HUDEP-2 (cell line): Measurements from ENCODE around the gene GPR78.
A peak's percentile ranks its signal among the peaks of the same experiment; 100 is the strongest.

Experiments used
- DNase-seq, 76 experiments: peaks; one replicate each; lab custom pipeline; 2025; ENCODE audit not compliant: unreplicated experiment in 76 of 76; lab: John Stamatoyannopoulos, UW

The GPR78 gene

DNA sequence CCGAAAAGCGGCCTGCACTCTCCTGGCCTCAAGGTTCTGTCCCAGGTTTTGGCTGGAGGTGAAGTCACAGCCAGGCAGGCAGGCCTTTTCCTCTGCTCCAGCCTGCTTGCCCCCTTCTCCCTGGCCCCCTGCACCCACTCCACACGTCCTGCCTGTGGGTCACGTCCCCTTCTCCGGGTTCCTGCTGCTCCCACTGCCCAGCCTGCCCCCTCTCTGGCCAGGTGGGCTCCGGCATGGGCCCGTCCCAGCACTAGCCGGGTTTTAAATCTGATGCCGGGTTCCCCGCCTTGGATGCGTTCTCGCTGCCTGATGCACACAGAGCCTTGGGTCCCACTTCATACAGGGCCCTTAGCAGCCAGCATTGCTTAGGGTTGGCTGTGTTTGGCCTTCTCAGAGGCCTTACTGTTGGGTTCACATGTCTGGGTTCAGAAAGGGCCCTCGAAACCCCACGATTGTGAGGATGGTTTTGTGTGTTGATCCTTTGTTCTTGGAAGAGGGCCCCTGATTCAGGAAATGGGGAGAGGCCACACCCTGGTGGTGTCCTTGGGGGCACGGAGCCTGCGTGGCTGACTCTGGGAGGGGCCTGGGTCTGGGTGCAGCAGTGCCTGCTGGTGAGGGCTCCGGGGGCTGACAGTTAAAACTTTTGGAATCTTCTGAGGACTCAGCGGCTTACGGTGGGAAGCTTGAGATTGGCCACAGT lies 18.3 kb downstream of the GPR78 start:
- DNase-seq = no peak

DNA sequence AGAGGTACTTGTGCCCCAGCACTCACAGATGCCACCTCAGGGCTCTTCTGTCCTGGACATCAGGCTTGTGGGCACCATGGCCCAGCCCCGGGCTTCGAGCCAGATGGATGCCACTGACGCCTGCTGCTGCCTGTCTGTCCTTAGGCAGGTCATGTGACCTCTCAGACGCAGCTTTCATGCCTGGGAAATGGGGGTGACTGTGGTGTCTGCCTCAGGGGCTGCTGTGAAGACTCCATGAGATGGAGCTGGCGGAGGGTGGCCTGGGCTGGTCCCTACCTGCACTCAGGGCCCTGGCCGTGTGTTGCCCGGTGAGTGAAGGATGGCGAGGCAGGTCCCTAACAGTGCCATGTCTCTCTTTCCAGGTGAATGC lies 18.9 kb downstream of the GPR78 start:
- DNase-seq = no peak

DNA sequence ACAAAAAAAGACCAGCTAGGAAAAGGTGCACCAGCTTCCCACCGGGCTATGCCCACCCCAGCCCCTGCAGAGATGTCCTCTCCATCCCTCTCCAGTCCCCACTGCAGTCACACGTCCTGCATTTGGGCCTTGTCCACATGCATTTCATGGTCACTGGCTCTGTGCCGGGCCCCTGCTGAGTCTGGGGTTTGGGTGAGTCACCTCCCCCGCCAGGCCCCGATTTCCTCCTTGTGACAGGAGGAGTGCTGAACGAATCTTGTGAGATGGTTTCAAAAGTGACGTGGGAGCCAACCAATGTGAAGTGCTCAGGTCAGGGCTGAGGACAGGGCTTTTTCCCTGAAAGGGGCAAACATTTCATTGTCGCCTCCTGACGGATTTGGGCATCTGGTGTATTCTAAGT lies 19.5 kb downstream of the GPR78 start:
- DNase-seq = peak in 9 of 76 experiments; percentile 12 to 71 (median 41)

GRCh38 chr4:8600266-8600665 lies 20.1 kb downstream of the GPR78 start:
- DNase-seq = no peak

GRCh38 chr4:8600686-8601085 lies 20.5 kb downstream of the GPR78 start:
- no peak for DNase-seq

GRCh38 chr4:8601086-8601485 lies 20.9 kb downstream of the GPR78 start:
- no peak for DNase-seq

DNA sequence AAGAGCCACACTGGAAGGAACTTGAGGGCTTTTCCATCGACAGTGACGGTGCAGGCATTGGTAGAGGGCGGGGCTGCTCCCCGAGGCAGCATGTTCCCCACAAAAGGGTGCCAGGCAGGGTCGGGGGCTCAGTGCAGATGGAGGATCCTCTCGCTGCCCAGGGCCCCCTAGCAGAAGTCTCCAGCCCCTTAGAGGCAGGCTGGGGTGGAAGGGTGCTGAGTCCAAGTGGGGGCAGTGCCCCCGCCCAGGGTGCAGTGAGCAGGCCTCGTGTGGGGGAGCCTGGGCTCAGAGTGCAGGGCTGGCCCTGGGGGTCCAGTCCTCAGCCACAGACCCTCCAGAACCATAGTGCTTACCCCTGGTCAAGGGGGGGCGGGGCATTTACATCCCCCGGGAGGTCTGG lies 21.4 kb downstream of the GPR78 start:
- DNase-seq = no peak

DNA sequence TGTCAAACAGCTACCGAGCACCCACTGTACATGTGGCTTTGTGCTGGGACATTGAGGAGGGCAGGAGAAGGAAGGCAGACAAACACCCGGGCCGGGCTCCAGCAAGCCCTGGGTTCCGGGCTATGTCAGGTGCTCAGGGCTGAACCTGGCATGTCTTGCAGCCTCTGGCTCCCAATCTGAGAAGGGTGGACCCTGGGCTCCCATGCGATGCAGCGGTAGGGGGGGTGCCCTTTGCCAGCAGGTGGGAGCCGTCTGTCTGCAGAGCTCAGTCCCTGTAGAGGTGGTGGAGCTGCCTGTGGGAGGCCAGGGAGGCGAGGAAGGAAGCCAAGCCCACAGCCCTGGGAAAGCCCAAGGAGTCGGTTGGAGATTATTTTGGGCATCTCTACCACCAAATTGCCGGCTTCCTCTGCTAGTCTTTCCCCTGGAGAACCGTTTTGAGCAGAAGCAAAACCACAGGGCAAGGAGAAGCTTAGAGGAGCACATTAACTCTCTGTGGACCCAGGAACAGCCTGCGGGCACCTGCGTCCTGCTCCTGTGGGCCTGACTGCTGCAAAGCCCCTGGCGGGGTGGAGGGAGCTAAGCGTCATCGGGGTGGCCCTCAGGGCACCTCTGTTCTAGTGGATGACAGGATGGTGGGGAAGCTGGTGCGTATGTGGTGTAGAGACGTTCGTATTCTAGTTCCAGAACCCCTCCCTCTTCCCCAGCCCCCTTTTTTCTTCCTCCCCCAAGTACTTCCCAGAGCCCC lies 22.7 kb downstream of the GPR78 start:
- no peak for DNase-seq

DNA sequence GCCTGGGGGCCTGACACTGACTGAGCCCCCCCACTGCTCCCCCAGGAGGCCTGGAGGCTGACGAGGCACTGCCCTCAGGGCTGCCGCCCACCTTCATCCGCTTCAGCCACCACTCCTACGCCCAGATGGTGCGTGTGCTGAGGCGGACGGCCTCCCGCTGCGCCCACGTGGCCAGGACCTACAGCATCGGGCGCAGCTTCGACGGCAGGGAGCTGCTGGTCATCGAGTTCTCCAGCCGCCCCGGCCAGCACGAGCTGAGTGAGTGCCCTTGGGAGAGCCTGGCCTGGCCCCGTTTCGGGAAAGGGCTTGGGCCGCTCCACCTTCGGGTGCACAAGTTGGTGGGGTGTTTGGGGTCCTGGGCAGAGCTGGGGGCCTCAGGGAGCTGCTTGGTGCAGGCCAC lies 23.7 kb downstream of the GPR78 start:
- no peak for DNase-seq

DNA sequence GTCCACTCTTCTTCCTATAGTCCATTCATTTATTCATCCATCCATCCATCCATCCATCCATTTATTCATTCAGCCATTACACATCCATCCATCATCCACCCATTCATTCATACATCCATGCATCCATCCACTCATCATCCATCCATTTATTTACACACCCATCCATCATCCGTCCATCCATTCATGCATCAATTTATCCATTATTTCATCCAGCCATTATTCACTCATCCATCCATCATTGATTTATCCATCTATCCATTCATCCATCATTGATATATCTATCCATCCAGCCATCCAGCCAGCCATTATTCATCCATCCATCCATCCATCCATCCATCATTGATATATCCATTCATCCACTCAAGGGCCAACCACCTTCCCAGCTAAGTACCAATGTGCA lies 25.1 kb downstream of the GPR78 start:
- no peak for DNase-seq

- no peak for DNase-seq
Observed at GRCh38 chr4:8606476-8606875, 26.3 kb downstream of the GPR78 start.

DNA sequence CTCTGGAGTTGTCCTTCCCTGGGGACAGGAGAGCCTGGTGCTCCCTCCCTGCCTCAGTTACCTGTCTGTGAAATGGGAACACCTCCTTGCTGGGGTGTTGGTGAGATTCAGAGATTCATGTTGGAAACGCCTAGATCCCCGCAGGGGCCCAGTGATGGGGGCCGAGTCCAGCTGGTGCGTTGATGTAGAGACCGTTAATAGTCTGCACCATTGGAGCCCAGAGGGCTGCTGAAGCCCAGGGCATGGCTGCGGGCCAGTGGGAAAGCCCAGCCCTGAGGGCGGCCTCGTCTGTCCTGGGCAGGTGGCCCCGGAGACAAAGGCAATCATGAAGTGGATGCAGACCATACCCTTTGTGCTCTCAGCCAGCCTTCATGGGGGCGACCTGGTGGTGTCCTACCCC lies 26.8 kb downstream of the GPR78 start:
- no peak for DNase-seq

- DNase-seq = peak in 10 of 76 experiments; percentile 1 to 14 (median 8)
Observed at GRCh38 chr4:8607603-8608481, 27.6 kb downstream of the GPR78 start.

GRCh38 chr4:8608714-8609391 lies 28.7 kb downstream of the GPR78 start:
- DNase-seq = no peak

GRCh38 chr4:8609406-8609805 lies 29.2 kb downstream of the GPR78 start:
- DNase-seq = no peak

DNA sequence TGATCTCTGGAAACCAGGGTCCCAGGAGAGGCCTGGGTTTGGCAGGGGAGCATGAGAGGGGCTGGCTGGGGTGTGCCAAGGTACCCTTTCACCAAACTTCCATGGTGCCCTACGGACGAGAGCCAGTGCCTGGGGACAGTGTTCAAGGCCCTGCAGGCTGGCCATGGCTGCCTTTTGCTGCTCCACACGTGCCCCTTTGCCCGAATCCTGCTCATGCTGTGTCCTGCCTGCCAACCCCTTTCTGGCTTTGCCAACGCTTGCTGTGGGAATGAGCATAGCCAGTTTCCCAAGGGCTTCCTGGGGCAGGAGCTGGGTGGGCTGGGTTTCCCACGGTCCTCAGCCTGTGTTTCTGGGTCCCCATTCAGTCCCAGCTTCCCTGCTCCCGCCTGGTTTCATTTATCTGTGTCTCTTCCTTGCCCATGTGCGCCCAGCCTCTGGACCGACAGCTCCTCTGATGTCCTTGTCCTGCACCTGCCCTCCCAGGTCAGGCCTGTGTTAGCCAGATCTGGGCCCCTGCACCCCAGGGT lies 29.7 kb downstream of the GPR78 start:
- no peak for DNase-seq

- no peak for DNase-seq
Observed at GRCh38 chr4:8610858-8611616, 30.8 kb downstream of the GPR78 start.

DNA sequence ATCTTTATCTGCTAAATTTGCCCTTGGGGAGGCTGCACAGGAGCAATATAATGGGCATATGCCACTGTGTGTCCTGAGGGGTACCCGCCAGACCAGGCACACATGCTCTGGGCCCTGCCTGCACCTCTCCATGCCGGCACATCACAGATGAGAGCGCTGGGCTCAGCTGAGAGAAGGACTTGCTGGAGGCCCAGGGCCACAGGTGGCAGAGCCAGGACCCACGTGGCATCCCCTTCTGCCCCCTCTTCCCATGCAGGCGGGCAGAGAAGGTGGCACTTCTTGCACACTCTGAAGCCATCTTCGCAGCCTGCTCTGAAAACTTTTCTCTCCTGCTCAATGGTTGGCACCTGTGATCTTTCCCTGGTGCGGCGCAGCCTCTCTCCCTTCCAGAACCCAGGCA lies 32.5 kb downstream of the GPR78 start:
- DNase-seq = no peak

DNA sequence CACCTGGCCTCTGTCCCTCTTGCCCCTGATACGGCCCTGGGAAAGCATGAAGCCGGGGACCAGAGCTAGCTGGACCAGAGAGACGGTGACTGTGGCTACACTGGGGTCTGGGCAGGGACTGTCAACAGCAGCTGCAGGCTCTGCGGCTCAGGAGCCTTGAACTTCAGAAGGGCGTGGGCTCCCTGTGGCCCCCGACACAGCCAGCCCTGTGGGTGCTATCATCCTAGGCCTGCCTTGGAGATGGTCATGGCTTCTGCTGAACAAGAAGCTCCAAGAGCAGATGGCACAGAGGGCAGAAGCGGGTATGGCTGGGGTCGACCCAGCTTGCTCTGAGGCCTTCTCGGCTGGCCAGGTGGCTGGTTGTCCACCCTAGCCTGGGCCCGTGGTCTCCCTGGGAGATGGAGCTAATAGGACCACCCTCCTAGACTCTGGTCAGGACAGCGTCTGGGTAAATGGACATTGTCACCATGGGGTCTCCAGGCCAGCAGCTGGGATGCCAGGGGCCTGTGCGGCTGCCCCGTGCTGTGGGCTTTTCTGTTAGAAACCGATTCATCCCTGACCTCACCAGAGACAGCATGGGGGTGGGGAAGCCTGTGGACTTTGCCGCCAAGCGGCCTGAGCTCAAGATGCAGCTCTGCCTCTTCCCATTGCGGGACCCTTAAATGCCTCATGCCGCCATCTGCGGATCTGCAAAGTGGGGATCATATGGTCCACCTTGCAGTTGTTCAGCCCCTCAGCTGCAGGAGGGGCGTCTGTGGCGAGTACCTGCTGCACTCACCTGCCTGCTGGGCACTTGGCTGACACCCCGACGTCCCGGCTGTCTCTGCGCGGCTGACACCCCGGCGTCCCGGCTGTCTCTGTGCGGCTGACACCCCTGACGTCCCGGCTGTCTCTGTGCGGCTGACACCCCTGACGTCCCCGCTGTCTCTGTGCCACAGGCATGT lies 33.5 kb downstream of the GPR78 start:
- no peak for DNase-seq
